ENCODE results near the gene MROH8.
"Not testable (repeated sequence)": the region's sequence is repeated elsewhere in the genome, so short reads cannot be mapped to it uniquely, and the experiment has no call there.

DNA sequence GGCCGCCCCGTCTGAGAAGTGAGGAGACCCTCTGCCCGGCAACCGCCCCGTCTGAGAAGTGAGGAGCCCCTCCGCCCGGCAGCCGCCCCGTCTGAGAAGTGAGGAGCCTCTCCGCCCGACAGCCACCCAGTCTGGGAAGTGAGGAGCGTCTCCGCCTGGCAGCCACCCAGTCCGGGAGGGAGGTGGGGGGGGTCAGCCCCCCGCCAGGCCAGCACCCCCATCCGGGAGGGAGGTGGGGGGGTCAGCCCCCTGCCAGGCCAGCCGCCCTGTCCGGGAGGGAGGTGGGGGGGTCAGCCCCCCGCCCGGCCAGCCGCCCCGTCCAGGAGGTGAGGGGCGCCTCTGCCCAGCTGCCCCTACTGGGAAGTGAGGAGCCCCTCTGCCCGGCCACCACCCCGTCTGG lies 109.8 kb downstream of the MROH8 start:
- TF ChIP-seq POLR2A, POLR2AphosphoS5, TAF1 (IDR thresholded peaks at IDR 0.05; ENCODE audit: low read depth, low read length): not testable (repeated sequence)

Data from GM12891 (cell line).